Neuronal stem cell (in vitro differentiated cells): ENCODE results near the gene SMIM23.
A peak's percentile ranks its signal among the peaks of the same experiment; 100 is the strongest.

Experiments
- DNase-seq: peaks from one replicate; pipeline ENCODE4 v3.0.0-alpha.2; 2013; ENCODE audit warnings: low spot score
- H2AFZ ChIP-seq: one replicate; pipeline ENCODE4 v1.6.1; 2013; ENCODE audit warnings: mild to moderate bottlenecking, low read length, inconsistent platforms
- H2AK5ac ChIP-seq: 2 replicates; pipeline ENCODE4 v1.6.1; 2013; ENCODE audit warnings: low read depth, mild to moderate bottlenecking, inconsistent platforms, low read length, moderate library complexity, mixed read lengths
- H2BK120ac ChIP-seq: 2 replicates; pipeline ENCODE4 v1.6.1; 2013; ENCODE audit warnings: low read depth, mild to moderate bottlenecking, inconsistent platforms, low read length, moderate library complexity, mixed read lengths
- H2BK12ac ChIP-seq: one replicate; pipeline ENCODE4 v1.6.1; 2013; ENCODE audit warnings: low read length, inconsistent platforms
- H2BK15ac ChIP-seq: 2 replicates; pipeline ENCODE4 v1.6.1; 2013; ENCODE audit warnings: mild to moderate bottlenecking, low read length, inconsistent platforms, mixed read lengths
- H2BK5ac ChIP-seq: one replicate; pipeline ENCODE4 v1.6.1; 2013; ENCODE audit warnings: inconsistent platforms, mild to moderate bottlenecking, low read length, moderate library complexity
- H3K14ac ChIP-seq: one replicate; pipeline ENCODE4 v1.6.1; 2013; ENCODE audit warnings: low read length, inconsistent platforms
- H3K18ac ChIP-seq: 2 replicates; pipeline ENCODE4 v1.6.1; 2013; ENCODE audit warnings: low read length, inconsistent platforms
- H3K23ac ChIP-seq: 2 replicates; pipeline ENCODE4 v1.6.1; 2013; ENCODE audit warnings: low read depth, mild to moderate bottlenecking, mixed read lengths, low read length, inconsistent platforms; ENCODE audit not compliant: poor library complexity
- H3K27ac ChIP-seq: replicated peaks from 3 replicates; pipeline ENCODE4 v1.5.1; 2013; ENCODE audit warnings: low read length, inconsistent platforms
- H3K27me3 ChIP-seq, 3 experiments: 2 replicates each; pipeline ENCODE4 v1.6.1; 2013; ENCODE audit warnings: low read length in 3 of 3, mild to moderate bottlenecking in 2 of 3, inconsistent platforms in 1 of 3, low read depth in 1 of 3, mixed read lengths in 1 of 3, moderate library complexity in 1 of 3; ENCODE audit not compliant: control insufficient read depth in 3 of 3, insufficient read depth in 3 of 3
- H3K36me3 ChIP-seq, 2 donors: replicated peaks in 1 of 2; 2 replicates each; pipeline ENCODE4 v1.6.1; 2013; ENCODE audit warnings: low read length in 2 of 2; ENCODE audit not compliant: control insufficient read depth in 2 of 2, insufficient read depth in 2 of 2
- H3K4ac ChIP-seq: 2 replicates; pipeline ENCODE4 v1.6.1; 2013; ENCODE audit warnings: inconsistent platforms, mild to moderate bottlenecking, low read length, moderate library complexity
- H3K4me1 ChIP-seq, 2 donors: 1 replicate in 1 of 2; 2 replicates in 1 of 2; pipeline ENCODE4 v1.6.1; 2013; ENCODE audit warnings: low read length in 2 of 2, low read depth in 1 of 2; ENCODE audit not compliant: control insufficient read depth in 2 of 2, insufficient read depth in 1 of 2
- H3K4me2 ChIP-seq: one replicate; pipeline ENCODE4 v1.6.1; 2013; ENCODE audit warnings: mild to moderate bottlenecking, low read length, inconsistent platforms; ENCODE audit not compliant: insufficient read depth, poor library complexity, severe bottlenecking
- H3K4me3 ChIP-seq, 2 donors: 2 replicates each; pipeline ENCODE4 v1.5.1; 2013; ENCODE audit warnings: low read length in 2 of 2, mild to moderate bottlenecking in 2 of 2, inconsistent platforms in 1 of 2, moderate library complexity in 1 of 2
- H3K79me1 ChIP-seq: one replicate; pipeline ENCODE4 v1.6.1; 2013; ENCODE audit warnings: low read depth, mild to moderate bottlenecking, inconsistent platforms, low read length, moderate library complexity
- H3K9ac ChIP-seq: one replicate; pipeline ENCODE4 v1.6.1; 2013; ENCODE audit warnings: mild to moderate bottlenecking, low read depth, low read length, inconsistent platforms; ENCODE audit not compliant: poor library complexity
- H3K9me3 ChIP-seq, 2 donors: replicated peaks in 1 of 2; 2 replicates each; pipeline versions ENCODE3 to v1.6.1; 2013; ENCODE audit warnings: low read length in 2 of 2, mild to moderate bottlenecking in 2 of 2, inconsistent platforms in 1 of 2, low read depth in 1 of 2, mixed read lengths in 1 of 2, moderate library complexity in 1 of 2; ENCODE audit not compliant: control insufficient read depth in 2 of 2, insufficient read depth in 1 of 2
- H4K8ac ChIP-seq: one replicate; pipeline ENCODE4 v1.6.1; 2013; ENCODE audit warnings: low read depth, mild to moderate bottlenecking, inconsistent platforms, low read length, moderate library complexity
- H4K91ac ChIP-seq: one replicate; pipeline ENCODE4 v1.6.1; 2013; ENCODE audit warnings: low read length, low read depth, mild to moderate bottlenecking, inconsistent platforms; ENCODE audit not compliant: poor library complexity
- WGBS, 2 donors: extraction: QIAGEN DNeasy Blood & Tissue Kit; methylation state at CpG; one replicate each; pipeline ENCODE4 v1.1.7; 2013; ENCODE audit warnings: missing lambda C conversion rate in 2 of 2, mixed read lengths in 1 of 2; ENCODE audit not compliant: insufficient read length in 2 of 2, insufficient replicate concordance in 1 of 2; ENCODE audit errors: extremely low coverage in 2 of 2; 5-methylcytosine and 5-hydroxymethylcytosine counted together

SMIM23 gene

DNA sequence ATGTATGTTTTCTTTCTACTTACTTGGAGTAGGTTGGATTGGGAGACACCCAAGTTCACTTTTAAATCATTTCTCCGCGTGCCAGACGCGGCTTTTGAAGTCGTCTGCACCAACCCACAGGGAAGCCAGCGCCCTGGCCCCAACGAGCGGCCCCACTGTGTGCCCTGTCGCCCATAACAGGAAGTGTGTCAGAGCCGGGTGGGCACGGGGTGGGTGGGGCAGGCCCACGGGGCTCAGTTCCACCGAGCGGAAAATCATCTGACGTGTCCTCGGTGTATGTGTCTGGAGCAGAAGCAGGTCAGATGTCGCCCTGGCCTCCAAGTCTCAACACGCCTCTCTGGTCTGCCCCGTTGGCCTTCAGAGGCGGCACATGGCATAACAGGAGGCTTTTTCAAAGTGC lies 22.7 kb upstream of the SMIM23 start:
- Histone ChIP-seq H2AFZ (no peak overlapping the region), H3K27ac (no peak overlapping the region), H3K14ac (no peak overlapping the region), H3K36me3 (no peaks in the 10 kb centered on the region), H4K91ac (no peak overlapping the region), H2BK120ac (no peak overlapping the region), H4K8ac (no peak overlapping the region), H2BK15ac (no peak overlapping the region), H3K4me1 (no peaks in the 10 kb centered on the region), H3K9me3 (no peaks in the 10 kb centered on the region), H3K9ac (no peak overlapping the region), H3K23ac (no peak overlapping the region), H3K79me1 (no peaks in the 10 kb centered on the region), H3K4me2 (no peak overlapping the region), H3K4ac (no peak overlapping the region), H3K27me3 (peaks cover 0 to 4% (median 0%) of the 10 kb centered on the region in 3 experiments), H2BK5ac (no peak overlapping the region), H3K18ac (no peak overlapping the region), H2BK12ac (no peak overlapping the region), H2AK5ac (no peak overlapping the region), H3K4me3 (no peak overlapping the region)
- no CpG with 5 or more reads among the region's 20 CpGs for WGBS, 2 donors
- DNase-seq: no peak

DNA sequence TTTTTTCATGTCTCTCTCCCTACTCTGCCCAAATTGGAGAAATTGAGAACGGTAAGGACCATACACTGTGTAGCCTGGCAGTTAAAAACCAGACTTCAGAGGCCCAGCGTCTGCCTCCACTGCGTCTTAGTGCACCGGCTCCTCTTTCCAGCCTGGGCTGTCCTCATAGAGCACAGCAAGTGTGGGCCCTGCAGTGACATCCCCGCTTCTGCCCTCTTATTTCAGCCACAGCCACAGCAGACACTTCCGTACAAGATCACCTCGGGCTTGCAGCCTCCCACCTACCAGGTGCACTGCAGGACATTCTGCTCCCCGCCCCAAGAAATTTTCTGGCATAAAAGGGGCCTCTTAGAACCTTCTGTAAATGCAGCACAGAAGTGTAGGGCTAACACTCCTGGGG lies 21.4 kb upstream of the SMIM23 start:
- no peak overlapping the region for H3K18ac ChIP-seq
- H2BK15ac ChIP-seq: no peak overlapping the region
- H2BK5ac ChIP-seq: no peak overlapping the region
- no peak overlapping the region for H2AFZ ChIP-seq
- H3K4ac ChIP-seq: no peak overlapping the region
- H3K79me1 ChIP-seq: no peaks in the 10 kb centered on the region
- no peak overlapping the region for H2BK120ac ChIP-seq
- H3K14ac ChIP-seq: no peak overlapping the region
- no peaks in the 10 kb centered on the region for H3K9me3 ChIP-seq
- H3K36me3 ChIP-seq: no peaks in the 10 kb centered on the region
- no peak overlapping the region for H4K91ac ChIP-seq
- H3K27ac ChIP-seq: no peak overlapping the region
- H3K4me3 ChIP-seq: no peak overlapping the region
- no CpG with 5 or more reads among the region's 8 CpGs for WGBS, 2 donors
- no peak overlapping the region for H2AK5ac ChIP-seq
- no peak overlapping the region for H3K23ac ChIP-seq
- H3K4me1 ChIP-seq: no peaks in the 10 kb centered on the region
- peaks cover 0 to 4% (median 0%) of the 10 kb centered on the region in 3 experiments for H3K27me3 ChIP-seq
- no peak overlapping the region for H3K9ac ChIP-seq
- H2BK12ac ChIP-seq: no peak overlapping the region
- no peak for DNase-seq
- no peak overlapping the region for H3K4me2 ChIP-seq
- no peak overlapping the region for H4K8ac ChIP-seq

DNA sequence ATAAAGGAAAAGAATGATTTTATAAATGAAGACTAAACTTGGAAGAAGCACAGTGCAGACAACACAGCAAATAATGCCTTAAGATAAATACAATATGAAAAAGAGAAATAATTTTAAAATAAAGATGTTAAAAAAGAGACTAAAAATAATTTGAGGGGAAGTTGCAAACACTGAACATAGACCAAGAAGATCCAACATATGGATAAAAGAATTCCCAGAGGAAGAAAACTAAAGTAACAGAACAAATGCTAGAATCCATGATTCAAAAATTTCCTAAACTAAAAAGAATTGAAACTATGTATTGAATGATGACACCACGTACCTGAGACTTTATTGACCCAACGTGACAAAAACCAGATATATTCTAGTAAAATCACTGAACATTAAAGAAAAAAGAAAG lies 18.7 kb upstream of the SMIM23 start:
- H4K8ac ChIP-seq: no peak overlapping the region
- H3K4me2 ChIP-seq: no peak overlapping the region
- H2BK15ac ChIP-seq: no peak overlapping the region
- H2BK120ac ChIP-seq: no peak overlapping the region
- no peaks in the 10 kb centered on the region for H3K36me3 ChIP-seq
- no peak for DNase-seq
- no peak overlapping the region for H3K23ac ChIP-seq
- no peak overlapping the region for H3K18ac ChIP-seq
- no peak overlapping the region for H3K14ac ChIP-seq
- no peak overlapping the region for H3K9ac ChIP-seq
- H3K27me3 ChIP-seq: peaks cover 0 to 4% (median 0%) of the 10 kb centered on the region in 3 experiments
- peaks cover 0 to 1% of the 10 kb centered on the region in 2 donors for H3K4me1 ChIP-seq
- H2BK5ac ChIP-seq: no peak overlapping the region
- no CpG with 5 or more reads among the region's 2 CpGs for WGBS, 2 donors
- no peaks in the 10 kb centered on the region for H3K9me3 ChIP-seq
- no peak overlapping the region for H4K91ac ChIP-seq
- no peak overlapping the region for H3K4ac ChIP-seq
- H2BK12ac ChIP-seq: no peak overlapping the region
- H3K4me3 ChIP-seq: no peak overlapping the region
- no peak overlapping the region for H2AFZ ChIP-seq
- no peak overlapping the region for H3K27ac ChIP-seq
- no peaks in the 10 kb centered on the region for H3K79me1 ChIP-seq
- H2AK5ac ChIP-seq: no peak overlapping the region

DNA sequence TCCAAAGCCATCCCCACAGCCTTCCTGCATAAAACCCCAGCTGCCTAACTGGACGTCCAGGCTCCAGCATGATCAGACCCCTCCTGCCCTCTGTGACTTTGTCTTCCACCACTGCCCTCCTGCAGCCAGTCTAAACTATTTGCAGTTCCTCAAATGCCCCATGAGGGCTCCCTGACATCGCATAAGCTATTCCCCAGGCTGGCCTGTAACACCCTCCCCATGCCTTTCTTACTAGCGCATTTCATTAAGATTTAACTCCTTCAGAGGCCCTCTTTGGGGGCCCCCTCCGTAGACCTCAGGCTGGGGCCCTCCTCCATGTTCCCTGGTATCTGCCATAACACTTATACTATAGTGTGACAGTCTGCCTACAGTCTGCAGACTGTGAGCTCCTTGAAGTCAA lies 15.5 kb upstream of the SMIM23 start:
- Histone ChIP-seq H4K91ac (no peak overlapping the region), H3K27me3 (no peaks in the 10 kb centered on the region), H3K27ac (no peak overlapping the region), H3K79me1 (no peaks in the 10 kb centered on the region), H3K9ac (no peak overlapping the region), H4K8ac (no peak overlapping the region), H2BK12ac (no peak overlapping the region), H3K36me3 (no peaks in the 10 kb centered on the region), H3K4ac (no peak overlapping the region), H3K4me2 (no peak overlapping the region), H2AFZ (no peak overlapping the region), H3K18ac (no peak overlapping the region), H2BK15ac (no peak overlapping the region), H2BK120ac (no peak overlapping the region), H3K14ac (no peak overlapping the region), H3K9me3 (no peaks in the 10 kb centered on the region), H3K4me3 (no peak overlapping the region), H2AK5ac (no peak overlapping the region), H3K23ac (no peak overlapping the region), H2BK5ac (peak overlapping the region; percentile 33), H3K4me1 (peaks cover 0 to 7% of the 10 kb centered on the region in 2 donors)
- WGBS, 2 donors: no CpG with 5 or more reads among the region's 4 CpGs
- no peak for DNase-seq
